GM19438 (cell line): Measurements from ENCODE around the gene PPP2R5A.
"Not testable (repeated sequence)": the region's sequence is repeated elsewhere in the genome, so short reads cannot be mapped to it uniquely, and the experiment has no call there.

ENCODE experiments used
- ATAC-seq: cut with Tn5 transposase; IDR thresholded peaks from one replicate; pipeline ENCODE4 v1.9.1; 2021; ENCODE audit warnings: low read depth; ENCODE audit not compliant: unreplicated experiment

The PPP2R5A gene

DNA sequence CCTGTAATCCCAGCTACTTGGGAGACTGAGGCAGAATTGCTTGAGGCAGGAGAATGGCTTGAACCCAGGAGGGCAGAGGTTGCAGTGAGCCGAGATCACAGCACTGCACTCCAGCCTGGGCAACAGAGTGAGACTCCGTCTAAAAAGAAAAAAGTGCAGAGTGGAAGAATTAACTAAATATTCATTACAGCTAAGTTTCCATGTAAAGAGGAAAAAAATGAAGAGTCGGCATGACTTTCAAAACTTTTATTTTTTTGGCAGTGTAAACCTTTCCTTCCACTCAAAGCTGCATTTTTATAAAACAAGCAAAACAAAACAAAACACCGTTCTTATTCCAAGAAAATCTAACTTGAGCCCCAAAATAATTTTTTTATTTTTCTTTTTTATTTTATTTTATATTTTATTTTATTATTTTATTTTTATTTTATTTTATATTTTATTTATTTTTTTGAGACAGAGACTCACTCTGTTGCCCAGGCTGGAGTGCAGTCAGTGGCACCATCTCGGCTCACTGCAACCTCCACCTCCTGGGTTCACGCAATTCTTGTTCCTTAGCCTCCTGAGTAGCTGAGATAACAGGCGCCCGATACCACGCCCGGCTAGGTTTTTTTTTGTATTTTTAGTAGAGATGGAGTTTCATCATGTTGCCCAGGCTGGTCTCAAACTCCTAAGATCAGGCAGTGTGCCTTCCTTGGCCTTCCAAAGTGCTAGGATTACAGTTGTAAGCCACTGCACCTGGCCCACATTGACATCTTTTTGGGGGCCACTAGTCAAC lies 66.6 kb downstream of the PPP2R5A start:
- no peak for ATAC-seq

DNA sequence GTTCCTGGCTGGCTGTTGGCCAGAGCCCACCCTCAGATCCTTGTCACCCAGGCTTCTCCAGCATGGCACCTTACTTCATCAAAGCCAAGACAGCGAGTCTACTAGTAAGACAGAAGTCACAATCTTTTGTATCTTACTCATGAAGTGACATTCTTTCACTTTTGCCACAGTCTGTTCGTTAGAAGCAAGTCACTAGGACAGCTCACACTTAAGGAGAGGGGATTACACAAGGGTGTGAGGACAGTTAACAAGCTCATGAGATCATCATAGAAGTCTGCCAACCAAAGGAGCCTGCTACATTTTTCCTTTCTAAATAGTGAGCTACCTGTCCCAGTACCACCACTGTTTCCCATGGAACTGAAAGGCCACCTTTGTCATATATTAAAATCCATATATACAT lies 68.0 kb downstream of the PPP2R5A start:
- ATAC-seq, result no peak

DNA sequence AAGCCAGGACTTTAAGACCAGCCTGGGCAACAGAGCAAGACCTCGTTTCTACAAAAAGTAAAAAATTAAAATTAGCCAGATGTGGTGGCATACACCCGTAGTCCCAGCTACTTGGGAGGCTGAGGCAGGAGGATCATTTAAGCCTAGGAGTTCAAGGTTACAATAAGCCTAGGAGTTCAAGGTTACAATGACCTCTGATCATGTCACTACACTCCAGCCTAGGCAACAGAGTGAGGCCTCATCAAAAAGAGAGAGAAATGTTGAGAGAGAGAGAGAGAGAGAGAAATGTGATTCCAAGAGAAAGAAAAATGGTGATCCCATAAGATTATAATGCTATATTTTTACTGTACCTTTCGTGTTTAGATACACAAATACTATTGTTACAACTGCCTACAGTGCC lies 69.3 kb downstream of the PPP2R5A start:
- ATAC-seq, result no peak

DNA sequence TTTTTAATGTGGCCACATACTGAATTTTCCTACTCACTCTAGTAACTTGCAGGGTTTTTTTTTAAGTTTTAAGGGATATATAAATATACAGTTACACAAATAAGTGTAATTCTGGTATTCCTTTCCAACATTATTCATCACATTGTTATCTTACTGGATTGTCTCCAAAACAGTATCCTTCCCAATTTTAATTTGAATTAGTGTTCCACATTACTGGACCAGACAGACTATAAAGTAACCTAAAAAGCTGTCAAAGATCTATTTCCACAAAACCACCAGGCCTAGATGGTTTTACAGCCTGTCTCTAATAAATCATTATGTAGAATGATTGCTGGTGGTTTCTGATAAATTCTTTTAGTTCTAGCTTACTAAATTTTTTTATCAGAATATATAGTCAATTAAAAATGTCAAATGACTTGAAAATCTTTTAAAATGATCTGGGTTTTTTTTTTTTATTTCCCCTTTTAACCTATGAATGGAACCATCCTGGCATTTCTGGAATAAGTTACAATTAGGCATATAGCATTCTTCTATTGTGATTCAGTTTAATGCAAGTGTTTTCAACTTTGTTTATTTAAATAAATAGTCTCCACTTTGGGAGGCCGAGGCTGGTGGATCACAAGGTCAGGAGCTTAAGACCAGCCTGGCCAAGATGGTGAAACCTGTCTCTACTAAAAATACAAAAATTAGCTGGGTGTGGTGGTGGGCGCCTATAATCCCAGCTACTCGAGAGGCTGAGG lies 70.2 kb downstream of the PPP2R5A start:
- ATAC-seq, result no peak

DNA sequence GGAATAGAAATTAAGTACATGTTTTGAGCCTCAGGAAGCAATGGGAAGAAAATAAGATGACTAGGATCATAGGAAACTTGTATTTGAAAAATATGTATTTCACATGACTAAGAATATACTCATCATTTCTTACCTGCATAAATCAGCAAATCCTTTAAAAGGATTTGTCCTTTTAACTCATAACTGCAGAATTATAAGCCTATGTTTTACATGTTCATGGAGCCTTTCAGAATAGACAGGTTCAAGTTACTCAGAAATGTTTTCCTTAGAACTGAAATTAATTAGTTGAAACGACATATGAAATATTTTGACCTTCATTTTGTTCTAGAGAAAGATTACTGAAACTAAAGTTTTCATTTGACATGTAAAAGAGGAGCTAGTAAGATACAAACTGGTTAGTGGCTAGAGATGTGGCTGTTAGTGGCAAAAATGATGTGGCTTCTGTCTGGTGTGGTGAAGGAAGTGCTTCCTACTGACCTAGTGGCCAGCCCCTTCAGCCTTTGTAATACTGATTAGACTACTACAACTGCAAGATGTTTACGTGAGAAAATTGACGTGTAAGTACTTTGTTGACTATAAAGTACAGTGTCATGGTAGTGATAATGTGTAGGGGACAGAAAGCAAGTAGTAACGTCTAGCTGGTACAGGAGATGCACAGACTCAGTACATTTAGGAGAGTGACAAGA lies 74.7 kb downstream of the PPP2R5A start:
- ATAC-seq, result no peak

DNA sequence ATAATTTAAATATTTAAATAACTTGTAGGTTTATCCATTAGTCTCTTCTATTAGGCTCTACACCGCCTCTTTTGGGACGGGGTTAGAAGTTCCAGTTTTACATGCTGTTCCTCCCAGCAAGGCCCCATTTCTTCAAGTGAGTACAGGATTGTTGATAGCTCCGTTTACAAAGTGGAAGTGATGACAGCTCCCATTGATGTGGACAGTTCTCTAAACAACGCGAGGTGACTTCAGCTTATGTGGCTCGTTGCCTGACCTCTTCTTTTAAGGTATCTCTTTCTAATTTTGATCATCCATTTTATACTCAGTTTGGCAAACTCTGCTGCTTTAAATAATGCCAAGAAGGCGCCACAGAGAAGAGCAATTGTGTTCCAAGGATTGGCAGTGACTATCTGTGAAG lies 79.8 kb downstream of the PPP2R5A start:
- ATAC-seq, result no peak

DNA sequence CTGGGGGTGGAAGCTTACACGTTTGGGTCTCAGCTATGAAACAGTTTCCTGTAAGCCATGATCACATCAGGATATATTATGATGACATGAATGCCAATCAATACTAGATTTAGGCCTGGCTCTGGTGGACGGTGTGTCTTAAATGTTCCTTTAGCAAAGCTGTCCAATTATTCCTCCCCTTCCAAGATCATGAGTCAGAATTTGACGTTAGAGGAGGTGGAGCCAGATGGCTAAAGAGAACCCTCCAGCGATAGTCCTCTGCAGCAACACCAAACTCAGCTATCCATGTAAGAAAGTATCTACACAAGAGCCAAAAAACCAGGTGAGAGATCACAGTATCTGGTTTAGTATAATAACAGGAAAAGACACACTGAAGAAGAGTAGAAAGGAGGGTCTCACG lies 81.7 kb downstream of the PPP2R5A start:
- no peak for ATAC-seq

DNA sequence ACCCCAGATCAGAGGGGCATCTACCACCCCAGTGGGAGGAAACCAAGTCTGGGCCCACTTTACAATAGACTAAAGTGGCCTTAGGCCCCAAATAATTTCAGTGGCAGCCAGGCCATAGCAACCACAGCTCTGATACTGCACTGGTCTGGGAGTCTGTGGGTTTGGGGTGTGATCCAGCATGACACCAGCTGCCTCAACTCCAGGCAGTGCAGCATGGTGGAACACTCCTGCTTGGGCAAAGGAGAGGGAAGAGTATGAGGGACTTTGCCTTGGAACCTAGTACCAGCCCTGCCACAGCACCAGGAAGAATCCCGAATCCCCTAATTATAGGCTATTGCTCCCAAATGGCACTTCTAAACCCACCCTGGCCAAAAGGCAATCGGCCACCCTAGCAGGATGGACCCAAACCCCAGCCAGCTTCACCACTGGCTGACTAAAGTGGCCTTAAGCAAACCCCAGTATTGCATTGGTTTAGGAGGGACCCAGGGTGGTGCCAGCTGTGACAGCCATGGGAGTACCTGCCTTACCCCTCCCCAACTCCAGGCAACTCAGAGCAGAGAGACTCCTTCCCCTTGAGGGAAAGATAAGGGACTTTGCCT lies 82.4 kb downstream of the PPP2R5A start:
- no peak for ATAC-seq

DNA sequence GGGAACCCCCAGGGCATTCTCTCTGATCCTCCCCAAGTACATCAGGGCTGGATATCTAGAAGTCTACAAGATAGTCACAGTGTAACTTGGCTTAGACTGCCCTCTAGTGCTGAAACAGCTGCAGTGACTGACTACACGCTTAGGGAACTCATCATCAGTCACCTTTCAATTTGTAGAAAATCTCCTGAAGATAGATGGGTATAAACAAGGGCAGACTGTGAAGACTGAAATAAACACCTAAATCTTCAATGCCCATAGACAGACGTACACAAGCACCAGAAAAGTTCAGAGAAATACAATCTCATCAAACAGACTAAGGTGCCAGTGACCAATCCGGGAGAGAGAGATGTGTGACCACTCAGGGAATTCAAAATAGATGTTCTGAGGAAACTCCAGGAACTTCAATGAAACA lies 82.9 kb downstream of the PPP2R5A start:
- no peak for ATAC-seq

DNA sequence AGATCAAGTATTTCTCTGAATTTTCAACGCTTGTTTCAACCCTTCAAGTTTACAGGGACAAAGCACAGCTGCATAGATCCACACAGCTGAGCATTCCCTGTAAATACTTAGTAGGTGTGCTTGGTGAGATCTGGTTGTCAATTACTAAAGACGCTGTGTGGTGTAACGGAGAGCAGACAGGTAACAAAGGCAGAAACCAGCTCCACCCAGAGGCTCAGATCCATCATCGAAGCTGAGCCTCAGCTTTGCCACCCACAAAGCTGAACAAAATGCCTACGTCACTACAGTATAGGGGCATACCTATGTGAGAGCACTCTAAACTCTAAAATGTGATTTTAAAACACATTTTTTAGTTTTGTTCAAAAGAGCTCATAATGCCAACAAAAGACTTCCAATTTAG lies 90.8 kb downstream of the PPP2R5A start:
- no peak for ATAC-seq

DNA sequence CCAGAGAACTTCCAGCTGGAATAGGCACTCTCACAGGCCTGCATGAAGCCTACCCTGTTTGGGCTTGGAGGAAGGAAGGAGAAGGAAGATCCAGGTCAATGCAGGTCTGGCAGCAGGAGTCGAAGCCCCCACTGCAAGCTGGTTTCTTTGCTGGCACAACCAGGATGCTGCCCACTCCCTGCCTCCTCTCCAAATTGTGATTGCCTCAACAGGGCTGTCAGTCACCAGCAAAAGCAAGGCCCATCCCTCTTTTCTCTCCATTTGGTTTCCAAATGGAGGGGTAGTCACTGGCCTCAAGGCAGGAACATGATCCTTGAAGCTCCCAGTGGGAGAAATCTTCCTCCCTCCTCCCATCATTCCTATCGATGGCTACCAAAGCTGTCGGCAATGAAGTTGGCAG lies 92.4 kb downstream of the PPP2R5A start:
- ATAC-seq, result no peak

DNA sequence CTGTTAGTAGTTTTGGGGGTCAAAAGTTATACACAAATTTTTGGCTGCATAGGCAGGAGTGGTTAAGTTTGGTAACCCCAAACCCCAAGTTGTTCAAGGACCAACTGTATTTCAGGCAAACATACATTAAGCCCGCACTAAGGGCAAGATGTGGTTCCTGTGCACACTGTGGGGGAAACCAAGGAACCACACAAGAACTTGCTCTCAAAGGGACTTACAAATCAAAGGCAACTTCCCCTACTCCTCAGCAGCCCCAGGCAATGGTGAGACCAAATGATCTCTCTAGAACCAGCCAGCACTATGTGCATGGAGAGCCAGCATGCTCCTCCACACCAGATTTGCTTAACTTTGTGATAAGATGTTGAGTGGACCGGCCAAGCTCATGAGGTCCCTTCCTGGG lies 94.2 kb downstream of the PPP2R5A start:
- ATAC-seq, result no peak

DNA sequence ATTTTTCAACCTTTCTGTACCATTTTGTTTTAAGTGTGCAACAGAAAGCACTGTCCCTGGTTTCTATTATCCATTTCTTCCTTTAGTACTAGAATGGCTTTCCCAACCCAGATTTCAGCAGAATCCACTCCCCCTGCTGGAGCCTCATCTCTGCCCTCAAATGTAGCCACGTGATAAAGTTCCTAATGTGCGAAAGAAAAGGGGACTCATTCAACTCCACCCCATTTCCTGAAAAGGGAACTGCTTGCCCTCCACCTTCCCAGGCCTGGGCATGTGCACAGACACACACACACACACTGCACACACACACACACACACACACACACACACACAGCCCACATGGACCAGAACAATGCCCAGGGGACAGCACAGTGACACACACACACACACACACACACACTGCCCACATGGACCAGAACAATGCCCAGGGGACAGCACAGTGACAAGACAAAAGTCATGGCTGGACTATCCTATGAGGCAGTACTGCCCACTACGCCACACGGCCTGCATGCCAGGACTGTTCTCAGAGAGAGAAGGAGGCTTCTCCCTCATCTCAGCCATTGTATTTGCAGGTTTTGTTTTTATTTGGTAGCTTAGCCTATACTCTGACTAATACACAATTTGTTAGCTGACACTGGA lies 96.3 kb downstream of the PPP2R5A start:
- no peak for ATAC-seq

DNA sequence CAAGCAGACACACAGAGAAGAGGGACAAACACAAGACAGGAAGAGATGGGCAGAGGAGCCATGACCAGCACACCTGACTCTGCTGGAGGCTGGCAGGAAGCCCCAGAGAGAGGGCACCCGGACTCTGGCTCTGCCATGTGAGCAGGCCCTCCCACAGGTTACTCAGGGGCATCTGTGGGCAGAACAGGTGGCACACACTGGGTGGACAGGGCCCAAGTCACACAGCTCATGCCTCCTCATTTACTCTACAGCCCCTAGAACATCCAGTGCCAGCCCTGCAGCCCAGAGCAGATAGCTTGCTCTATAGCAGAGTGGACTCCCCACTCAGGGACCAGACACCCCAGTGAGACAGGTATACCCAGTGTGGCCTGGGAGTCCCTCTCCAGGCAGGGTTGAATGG lies 100.8 kb downstream of the PPP2R5A start:
- ATAC-seq, result no peak

DNA sequence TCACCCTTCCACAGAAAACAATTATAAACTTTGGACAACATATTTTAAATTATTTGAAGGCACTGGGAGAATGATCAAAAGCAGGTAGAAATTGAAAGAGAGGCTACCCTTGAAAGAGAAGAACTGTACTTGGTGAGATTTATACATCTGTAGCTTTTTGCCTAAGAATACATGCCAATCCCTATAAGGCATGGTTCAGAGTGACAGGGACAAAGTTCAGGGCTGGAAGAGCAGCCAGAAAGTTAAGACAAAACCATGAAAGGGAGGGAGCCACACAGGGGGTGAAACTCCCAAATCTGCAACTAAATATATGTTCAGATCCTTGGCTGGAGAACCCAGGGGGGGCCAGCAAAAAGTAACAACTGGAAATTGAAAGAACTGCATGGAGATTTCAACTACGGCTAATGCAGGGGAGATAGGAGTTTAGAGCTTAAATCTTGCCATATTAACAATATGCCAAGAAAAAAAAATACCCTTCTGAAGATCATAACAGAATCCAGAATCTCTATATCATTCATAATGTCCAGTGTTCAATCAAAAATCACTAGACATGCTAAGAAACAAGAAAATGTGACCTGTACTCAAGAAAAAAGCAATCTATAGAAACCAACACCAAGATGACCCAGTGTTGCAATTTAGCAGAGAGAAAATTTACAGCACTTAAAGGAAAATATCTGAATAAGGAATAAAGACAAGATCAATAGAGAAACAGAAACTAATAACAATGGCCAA lies 103.9 kb downstream of the PPP2R5A start:
- no peak for ATAC-seq

DNA sequence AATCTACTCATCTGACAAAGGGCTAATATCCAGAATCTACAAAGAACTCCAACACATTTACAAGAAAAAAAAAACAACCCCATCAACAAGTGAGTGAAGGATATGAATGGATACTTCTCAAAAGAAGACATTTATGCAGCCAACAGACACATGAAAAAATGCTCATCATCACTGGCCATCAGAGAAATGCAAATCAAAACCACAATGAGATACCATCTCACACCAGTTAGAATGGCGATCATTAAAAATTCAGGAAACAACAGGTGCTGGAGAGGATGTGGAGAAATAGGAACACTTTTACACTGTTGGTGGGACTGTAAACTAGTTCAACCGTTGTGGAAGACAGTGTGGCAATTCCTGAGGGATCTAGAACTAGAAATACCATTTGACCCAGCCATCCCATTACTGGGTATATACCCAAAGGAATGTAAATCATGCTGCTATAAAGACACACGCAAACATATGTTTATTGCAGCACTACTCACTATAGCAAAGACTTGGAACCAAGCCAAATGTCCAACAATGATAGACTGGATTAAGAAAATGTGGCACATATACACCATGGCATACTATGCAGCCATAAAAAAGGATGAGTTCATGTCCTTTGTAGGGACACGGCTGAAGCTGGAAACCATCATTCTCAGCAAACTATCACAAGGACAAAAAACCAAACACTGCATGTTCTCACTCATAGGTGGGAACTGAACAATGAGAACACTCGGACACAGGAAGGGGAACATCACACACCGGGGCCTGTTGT lies 110.6 kb downstream of the PPP2R5A start:
- not testable (repeated sequence) for ATAC-seq

DNA sequence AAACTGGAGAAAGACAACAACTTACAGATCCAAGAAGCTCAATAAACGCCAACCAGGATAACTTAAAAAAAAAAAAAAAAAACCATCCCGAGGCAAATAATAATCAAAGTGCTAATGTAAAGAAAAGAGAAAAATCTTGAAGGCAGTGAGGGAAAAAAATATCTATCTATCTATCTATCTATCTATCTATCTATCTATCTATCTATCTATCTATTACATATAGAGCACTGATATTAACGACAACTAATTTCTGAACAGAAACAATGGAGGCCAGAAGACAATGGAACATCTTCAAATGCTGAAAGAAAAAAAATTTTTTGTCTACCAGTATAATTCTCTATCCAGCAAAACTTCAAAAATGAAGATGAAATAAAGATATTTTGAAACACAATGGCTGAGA lies 111.4 kb downstream of the PPP2R5A start:
- no peak for ATAC-seq

DNA sequence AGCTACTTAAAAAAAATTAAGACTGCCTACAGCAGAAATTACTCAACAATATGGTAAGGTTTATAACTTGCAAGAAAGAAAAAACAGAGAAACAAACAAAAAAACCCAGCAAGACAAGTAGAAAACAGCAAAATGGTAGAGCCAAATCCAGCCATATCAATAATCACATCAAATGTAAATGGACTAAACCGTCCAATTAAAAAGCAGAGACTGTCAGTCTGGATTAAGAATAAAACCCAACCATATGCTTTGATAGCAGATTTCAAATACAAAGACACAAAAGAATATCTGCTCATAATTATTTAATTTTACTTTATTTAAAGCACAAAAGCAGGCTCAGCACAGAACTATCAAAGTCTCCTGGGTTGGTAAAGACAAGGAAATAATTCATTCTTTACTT lies 112.0 kb downstream of the PPP2R5A start:
- ATAC-seq, result no peak

DNA sequence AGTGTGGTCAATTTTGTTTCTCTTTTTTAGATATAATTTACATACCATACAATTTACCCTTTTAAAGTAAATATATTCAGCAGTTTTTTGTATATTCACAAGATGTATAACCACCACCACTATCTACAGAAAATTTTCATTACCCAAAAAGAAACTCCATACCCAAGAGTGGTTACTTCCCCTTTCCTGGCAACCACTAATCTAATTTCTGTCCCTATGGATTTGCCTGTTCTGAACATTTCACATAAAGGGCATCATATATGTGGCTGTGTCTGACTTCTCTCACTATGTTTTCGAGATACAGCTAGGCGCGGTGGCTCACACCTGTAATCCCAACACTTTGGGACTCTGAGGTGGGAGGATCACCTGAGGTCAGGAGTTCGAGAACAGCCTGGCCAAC lies 115.8 kb downstream of the PPP2R5A start:
- no peak for ATAC-seq
